Activated CD8-positive, alpha-beta memory T cell treated with anti-CD3 and anti-CD28 coated beads for 36 hours (primary cell): ENCODE results near the gene CERK. TPM values are rescaled to one million over a fixed set of nuclear protein-coding genes. Genes with fewer than 3 reads are reported as not detected.
"Not testable (repeated sequence)": the region's sequence is repeated elsewhere in the genome, so short reads cannot be mapped to it uniquely, and the experiment has no call there.

ENCODE experiments used
- CTCF ChIA-PET: fragments of 350-600 bp; sonication (Branson Sonifier 250); formaldehyde crosslinking; loops from one replicate; lab custom pipeline; 2021; ENCODE audit warnings: antibody characterized with exemption; lab: Charles Lee
- POLR2A ChIA-PET: fragments of 350-600 bp; sonication (Branson Sonifier 250); formaldehyde crosslinking; loops from one replicate; lab custom pipeline; 2021; ENCODE audit warnings: antibody characterized with exemption; lab: Charles Lee
- total RNA-seq, 2 experiments: library from RNA; stranded (reverse); gene quantifications; one replicate each; pipeline ENCODE4 v1.2.3, GENCODE V29; 2021

The CERK gene
- total RNA-seq, 2 experiments from 2014 or later = 52.8 to 56.0 TPM

DNA sequence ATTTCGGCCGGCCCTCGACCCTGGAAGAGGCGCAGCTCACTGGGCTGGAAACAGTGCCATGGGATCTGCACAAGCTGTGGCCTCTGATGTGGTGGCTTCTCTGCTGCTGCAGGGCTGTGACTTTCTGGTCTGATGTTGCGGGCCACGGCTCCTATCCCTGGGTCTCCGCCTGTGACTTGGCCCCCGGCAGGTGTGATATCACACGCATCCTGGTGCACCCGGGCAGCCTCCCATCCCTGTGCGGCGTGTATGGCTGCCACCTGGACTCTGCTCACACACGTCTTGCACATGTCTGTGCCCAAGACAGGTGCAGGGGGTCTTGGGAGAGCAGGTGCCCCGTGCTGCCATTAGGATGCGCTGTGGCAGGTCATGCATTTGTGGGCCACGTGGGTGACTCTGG, 86.7 kb downstream of the CERK start:
- ChIA-PET POLR2A (no interaction called here), CTCF (no interaction called here)

DNA sequence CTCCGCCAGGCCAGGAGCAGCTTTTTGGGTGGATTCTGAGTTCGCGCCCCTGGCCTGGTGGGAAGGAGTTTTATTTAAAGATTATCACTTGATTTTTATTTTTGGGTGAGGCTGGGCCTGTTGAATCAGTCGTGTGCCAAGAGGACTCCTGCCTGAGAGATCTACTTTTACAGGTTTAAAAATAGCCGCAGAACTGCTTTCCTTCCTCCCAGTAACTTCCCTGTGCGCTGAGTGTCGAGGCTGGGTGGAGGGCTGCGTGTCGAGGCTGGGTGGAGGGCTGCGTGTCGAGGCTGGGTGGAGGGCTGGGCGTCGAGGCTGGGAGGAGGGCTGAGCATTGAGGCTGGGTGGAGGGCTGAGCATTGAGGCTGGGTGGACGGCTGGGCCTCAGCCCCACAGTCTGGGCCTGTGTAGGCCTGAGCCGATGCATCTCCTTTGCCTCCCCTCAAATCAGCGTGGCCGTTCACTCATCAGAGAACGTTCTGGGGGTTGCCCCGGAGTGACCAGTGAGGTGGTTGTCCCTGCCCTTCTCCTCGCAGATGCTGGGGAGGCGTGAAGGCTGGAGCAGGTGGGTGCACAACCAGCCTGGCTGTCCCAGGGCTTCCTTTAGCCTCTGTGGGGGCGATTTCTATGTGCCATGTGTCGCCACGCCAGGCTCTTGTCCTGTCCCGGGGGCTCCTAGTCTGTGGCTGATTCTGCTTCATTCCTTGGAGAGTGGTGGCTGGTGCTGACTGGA, 87.8 kb downstream of the CERK start:
- POLR2A ChIA-PET = no interaction called here

DNA sequence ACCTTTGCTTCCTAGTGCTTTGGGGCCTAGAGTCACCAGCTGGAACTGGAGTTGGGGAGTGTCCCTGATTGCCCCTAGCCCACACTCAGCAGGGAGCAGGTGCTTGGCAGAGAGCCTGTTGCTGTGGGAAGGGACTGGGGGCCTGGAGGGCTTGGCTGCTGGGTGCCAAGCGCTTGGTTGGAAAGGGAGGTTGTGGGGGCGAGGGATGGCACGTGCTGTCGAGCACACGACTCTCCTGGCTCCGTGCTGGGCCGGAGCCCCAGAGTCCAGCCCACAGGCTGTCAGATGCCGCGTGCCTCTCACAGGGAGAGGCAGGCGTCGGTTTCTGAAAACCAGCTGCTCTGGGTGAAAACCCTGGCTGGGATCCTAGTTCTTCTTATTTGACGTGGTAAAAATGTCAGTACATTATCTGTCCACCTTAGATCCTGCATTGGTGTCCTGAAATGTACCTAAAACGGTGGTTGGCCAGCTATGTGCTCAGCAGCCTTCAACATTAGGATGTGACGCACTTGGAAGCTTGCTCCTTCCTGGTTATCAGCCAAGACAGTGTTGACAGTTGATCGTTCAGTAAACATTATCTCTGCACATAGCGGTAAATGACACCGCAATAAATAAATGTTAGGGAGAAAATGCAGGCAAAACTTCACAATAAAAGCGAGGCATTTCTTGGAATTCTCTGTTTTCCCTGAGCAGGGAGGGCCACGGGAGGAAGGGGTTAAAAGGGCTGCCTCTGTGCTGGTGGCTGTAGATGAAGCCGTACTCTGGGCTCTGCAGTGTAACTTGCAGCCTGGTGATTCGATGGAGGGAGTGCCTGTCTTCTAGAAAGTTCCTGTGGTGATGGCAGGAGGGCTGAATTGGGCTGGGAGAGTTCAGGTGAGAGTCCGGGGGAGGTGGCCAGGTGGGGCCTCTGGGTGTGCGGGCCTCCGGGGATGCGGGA, 88.6 kb downstream of the CERK start:
- ChIA-PET POLR2A (no interaction called here), CTCF (no interaction called here)

More for the DNA sequence above, 87.8 kb downstream of the CERK start:
- CTCF ChIA-PET = no interaction called here

GRCh38 chr22:46648225-46648820, 89.7 kb downstream of the CERK start:
- CTCF ChIA-PET = not testable (repeated sequence)

DNA sequence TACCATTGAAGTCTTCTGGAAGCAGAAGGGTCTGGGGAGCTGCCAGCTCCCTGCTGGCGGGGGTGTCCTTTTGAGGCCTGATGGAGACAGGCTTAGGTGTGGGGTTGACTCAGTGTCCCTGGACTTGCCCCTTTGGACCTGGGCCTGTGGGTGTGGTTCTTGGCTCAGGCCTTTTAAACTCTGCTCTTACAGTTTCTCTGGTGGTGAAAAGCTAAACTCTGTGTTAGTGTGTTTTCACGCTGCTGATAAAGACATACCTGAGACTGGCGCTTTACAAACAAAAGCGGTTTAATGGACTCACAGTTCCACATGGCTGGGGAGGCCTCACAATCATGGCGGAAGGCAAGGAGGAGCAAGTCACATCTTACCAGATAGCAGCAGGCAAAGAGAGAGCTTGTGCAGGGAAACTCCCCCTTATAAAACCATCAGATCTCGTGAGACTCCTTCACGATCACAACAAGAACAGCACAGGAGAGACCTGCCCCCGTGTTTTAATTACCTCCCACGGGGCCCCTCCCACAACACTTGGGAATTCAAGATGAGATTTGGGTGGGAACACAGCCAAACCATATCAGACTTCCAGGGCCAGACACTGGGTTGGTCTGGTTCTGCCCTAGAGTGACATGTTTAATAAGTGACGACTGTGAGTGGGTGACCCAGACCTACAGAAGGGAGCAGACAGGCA, 91.4 kb downstream of the CERK start:
- ChIA-PET CTCF (no interaction called here), POLR2A (no interaction called here)

More at GRCh38 chr22:46648225-46648820, 89.7 kb downstream of the CERK start:
- POLR2A ChIA-PET = not testable (repeated sequence)

- POLR2A ChIA-PET, CTCF ChIA-PET: not testable (repeated sequence)
Observed at GRCh38 chr22:46642840-46643480, 95.1 kb downstream of the CERK start.

DNA sequence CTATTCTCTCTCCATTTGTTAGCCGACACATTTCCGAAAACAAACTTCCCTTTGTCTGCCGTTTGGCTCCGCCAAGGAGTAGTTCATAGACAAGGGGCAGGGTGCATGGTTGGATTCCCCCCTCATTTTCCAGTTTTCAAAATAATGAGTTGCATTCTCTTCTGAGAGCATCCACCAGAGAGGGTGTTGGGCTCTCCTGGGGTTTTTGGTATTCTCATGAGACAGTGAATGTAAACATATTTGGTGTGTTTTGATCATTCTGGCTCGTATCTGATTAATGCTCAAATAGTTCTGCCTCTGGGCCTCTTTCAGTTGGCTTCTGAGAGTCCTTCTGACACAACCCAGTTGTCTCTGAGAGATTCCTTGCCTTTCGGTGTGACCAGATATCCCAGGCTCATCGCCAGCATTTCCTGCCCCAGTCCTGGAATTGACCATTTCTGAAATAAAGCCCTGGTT, 96.2 kb downstream of the CERK start:
- POLR2A ChIA-PET = no interaction called here
- CTCF ChIA-PET = no interaction called here

DNA sequence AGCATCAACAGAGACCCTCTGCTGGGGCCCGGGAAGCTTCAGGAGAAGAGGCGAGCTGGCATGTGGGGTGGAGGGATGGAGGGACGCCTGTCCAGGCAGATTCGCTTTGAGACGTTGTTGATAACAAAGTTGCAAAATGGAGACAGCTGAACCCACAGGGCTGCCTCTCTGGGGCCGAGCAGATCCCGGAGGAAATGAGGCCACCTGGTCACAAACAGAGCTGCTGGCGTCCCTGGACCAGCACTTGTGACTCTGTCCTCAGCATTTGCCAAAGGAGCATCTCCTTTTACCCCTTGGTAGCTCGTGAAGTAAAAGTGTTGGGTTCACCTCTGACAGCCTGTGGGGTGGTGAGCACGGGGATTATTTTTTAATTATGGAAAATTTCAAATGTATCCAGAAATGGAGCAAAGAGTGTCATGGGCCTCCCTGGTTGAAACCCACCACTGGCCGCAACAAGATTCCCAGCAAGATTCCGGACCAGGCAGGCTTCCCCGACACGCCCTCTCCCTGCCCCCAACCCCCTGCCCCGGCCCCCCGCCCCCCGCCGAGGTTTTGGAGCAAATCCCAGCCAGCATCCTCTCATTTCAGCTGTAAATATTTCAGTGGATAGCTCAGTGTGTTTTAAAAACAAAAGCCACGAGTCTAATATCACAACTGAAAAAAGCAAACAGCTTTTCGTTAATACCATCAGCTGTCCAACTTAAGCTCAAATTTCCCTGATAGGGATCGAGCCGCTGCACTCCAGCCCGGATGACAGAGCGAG, 97.6 kb downstream of the CERK start:
- POLR2A ChIA-PET = no interaction called here

GRCh38 chr22:46639843-46640242, 98.2 kb downstream of the CERK start:
- POLR2A ChIA-PET = no interaction called here

More for the DNA sequence above, 97.6 kb downstream of the CERK start:
- CTCF ChIA-PET = interaction anchor here (0.8 kb wide), 1 partner anchor 163 kb away, joined by 3 read pairs; no protein-coding TSS in a partner anchor

GRCh38 chr22:46638601-46639431, 99.2 kb downstream of the CERK start:
- ChIA-PET POLR2A (no interaction called here), CTCF (no interaction called here)

More at GRCh38 chr22:46639843-46640242, 98.2 kb downstream of the CERK start:
- CTCF ChIA-PET = interaction anchor here (0.8 kb wide), 1 partner anchor 163 kb away, joined by 3 read pairs; no protein-coding TSS in a partner anchor

DNA sequence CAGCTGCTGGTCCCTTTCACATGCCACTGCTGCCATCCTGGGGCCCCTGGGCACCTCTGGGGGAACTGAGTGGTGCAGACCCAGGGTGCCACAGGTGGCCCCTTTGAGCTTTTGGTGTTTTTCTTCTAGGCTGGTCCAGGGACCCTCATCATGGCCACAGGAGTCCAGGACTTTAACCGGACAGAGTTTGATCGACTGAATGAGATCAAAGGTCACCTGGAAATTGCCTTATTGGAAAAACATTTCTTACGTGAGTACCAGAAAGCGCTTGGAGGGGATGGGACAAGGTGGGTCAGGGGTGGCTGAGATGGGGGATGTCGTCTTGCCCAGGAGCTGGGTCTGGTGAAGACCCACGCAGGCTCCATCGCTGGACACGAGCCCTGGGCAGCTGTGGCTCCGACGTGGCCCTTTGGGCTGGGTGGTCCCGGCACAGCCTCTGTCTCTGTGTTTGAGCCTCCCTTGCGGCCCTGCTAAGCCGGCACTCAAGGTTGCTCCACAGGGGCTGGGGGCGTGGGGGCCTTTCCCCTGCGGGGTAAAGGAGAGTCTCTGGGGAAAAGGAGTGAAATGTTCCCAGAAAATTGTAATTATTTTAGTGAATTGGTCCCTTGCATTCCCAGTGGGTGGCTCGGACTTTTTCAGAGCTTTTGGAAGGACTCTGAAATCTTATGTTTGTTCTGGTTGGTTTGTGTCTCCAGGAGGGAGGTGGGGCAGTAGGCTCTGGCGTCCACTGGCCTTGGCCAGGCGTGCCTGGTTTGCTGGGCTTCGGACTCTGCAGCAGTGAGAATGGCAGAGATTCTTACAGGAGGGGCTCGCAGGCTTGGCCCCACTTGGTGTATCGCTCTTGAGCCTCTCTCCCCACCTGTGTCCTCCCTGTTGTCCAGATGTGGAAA, 100.1 kb downstream of the CERK start:
- ChIA-PET POLR2A (no interaction called here), CTCF (no interaction called here)

- ChIA-PET CTCF (no interaction called here), POLR2A (no interaction called here)
Observed at GRCh38 chr22:46636221-46637002, 101.6 kb downstream of the CERK start.

GRCh38 chr22:46635756-46636155, 102.3 kb downstream of the CERK start:
- POLR2A ChIA-PET = no interaction called here
- CTCF ChIA-PET = no interaction called here

- CTCF ChIA-PET, POLR2A ChIA-PET: not testable (repeated sequence)
Observed at GRCh38 chr22:46634973-46635685, 102.9 kb downstream of the CERK start.
